GM12873 (cell line): Measurements from ENCODE around the gene NSL1.

Experiments
- TF ChIP-seq, protein P1 (sequence below): IDR thresholded peaks from 2 replicates; pipeline ENCODE4 v1.5.1; 2012; ENCODE audit warnings: low read depth, mild to moderate bottlenecking, moderate library complexity, low read length, control low read depth; ENCODE audit not compliant: insufficient read depth; ENCODE audit errors: missing control alignments

Gene NSL1

DNA sequence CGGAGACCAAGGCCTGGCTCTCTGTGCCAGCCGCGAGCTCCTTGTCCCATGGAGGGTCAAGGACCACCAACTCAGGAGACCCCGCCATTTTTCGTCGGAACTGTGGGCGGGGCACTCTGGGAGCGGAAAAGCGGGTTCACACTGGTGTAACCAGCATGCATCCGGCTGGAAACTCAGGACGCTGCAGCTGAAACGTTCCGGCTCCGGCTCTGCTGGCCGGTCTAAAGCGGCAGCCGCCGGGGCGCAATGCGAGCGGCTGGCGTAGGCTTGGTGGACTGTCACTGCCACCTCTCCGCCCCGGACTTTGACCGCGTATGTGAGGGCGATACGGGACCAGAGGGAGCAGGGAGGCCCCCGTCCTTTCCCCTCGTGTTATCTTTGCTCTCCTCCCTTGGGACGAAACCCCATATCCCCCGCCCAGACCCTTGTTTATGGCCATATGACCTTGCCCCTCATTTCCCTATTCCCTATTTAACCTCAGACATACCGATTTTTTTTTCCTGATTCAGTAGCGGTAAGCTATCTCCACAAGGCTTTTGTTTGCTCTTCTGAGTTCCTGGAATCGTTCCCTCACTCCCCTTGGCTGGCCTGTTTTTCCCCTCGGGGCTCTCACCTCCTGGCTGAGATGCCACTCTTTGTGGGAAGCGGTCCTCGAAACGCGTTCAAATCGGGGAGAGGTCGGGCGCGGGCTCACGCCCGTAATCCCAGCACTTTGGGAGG, at the start of gene NSL1, which contains the start of gene TATDN3:
Gene NSL1, minus strand, starts transcription at position 102 of the 720 bp plus-strand sequence. Its CDS starts 14 bp downstream, at position 88.
Gene TATDN3, plus strand, starts transcription at position 219 of the 720 bp plus-strand sequence. Its CDS starts 28 bp downstream, at position 247.
- TF ChIP-seq, protein P1, sequence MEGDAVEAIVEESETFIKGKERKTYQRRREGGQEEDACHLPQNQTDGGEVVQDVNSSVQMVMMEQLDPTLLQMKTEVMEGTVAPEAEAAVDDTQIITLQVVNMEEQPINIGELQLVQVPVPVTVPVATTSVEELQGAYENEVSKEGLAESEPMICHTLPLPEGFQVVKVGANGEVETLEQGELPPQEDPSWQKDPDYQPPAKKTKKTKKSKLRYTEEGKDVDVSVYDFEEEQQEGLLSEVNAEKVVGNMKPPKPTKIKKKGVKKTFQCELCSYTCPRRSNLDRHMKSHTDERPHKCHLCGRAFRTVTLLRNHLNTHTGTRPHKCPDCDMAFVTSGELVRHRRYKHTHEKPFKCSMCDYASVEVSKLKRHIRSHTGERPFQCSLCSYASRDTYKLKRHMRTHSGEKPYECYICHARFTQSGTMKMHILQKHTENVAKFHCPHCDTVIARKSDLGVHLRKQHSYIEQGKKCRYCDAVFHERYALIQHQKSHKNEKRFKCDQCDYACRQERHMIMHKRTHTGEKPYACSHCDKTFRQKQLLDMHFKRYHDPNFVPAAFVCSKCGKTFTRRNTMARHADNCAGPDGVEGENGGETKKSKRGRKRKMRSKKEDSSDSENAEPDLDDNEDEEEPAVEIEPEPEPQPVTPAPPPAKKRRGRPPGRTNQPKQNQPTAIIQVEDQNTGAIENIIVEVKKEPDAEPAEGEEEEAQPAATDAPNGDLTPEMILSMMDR: no peak

GRCh38 chr1:212838145-212838544, 46.6 kb upstream of the NSL1 start:
- TF ChIP-seq, protein P1: no peak

DNA sequence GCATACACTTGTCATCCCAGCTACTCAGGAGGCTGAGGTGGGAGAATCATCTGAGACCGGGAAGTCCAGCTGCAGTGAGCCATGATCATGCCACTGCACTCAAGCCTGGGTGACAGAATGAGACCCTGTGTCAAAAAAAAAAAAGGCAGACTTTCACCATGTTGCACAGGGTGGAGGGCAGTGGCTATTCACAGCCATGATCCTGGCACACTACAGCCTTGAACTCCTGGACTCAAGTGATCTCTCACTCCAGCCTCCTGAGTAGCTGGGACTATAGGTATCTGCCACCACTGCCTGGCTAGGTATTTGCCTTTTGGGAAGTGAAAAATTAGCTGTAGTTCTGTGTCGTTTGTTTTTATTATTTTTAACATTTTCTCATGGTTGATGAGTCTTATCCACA, 36.8 kb upstream of the NSL1 start:
- TF ChIP-seq, protein P1: no peak

DNA sequence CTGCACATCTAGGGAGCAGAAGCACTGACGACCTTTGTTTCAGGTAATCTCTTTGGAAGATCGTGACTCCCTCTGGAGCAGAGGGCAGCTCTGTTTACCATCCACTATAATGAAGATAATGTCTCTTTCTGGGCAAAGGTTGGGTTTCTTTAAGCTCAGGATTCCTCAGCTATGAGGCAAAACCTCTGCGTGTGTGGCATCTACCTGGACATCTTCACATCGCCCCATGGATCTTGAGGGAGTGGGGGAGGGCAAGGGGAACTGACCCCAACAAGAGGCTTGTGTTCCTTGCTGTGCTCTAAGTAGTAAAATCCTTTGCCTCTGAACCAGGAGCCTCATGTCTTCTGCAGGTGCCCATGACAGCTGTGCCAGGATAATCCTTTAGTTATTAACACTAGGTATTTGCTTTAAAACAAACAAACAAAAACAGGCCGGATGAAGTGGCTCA, 36.3 kb upstream of the NSL1 start:
- TF ChIP-seq, protein P1: no peak

GRCh38 chr1:212827171-212827776, 35.7 kb upstream of the NSL1 start:
- TF ChIP-seq, protein P1: no peak

DNA sequence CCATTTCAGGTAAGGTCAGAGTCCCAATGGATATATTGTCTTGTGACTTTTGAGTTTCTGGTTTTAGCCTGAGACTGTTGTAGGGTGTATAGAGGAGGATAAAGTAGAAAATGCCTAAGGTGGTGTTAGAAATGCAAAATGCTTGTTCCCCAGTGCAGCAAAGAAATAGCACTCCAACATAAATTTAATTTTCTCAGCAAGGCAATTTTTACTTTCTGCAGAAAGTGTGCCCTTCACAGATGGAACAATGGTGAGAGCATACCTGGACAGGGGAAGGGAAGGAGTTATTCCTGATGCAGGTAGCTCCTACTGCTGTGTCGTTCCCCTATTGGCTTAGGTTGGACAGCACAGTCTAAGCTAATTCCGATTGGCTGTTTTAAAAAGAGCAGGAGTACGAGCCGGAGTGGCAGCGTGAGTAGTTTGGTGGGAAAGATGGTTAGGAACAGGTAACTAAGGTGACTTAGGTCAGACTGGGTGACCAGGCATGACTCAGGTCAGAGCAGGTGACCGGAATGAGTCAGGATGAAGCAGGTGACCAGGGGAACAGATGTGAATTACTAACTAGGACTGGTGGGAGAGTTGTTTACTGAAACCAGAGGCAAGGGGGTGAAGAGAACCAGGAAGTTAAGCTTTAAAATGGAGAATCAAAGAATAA, 34.3 kb upstream of the NSL1 start:
- TF ChIP-seq, protein P1: no peak

GRCh38 chr1:212824201-212824600, 32.6 kb upstream of the NSL1 start:
- TF ChIP-seq, protein P1: no peak
